Fibroblast of skin of back (primary cell): ENCODE results near the gene ELAC1.

ENCODE experiments used
- DNase-seq: peaks from one replicate; pipeline ENCODE4 v3.0.0-alpha.2; 2013

The ELAC1 gene

GRCh38 chr18:51020536-51020935 lies 52.7 kb downstream of the ELAC1 start:
- no peak for DNase-seq

GRCh38 chr18:51021226-51021965 lies 53.6 kb downstream of the ELAC1 start:
- no peak for DNase-seq

- DNase-seq: no peak
These were observed 57.7 kb downstream of the ELAC1 start for GRCh38 chr18:51025512-51025911.

GRCh38 chr18:51028201-51028805 lies 60.5 kb downstream of the ELAC1 start:
- DNase-seq: peak; percentile 18

DNA sequence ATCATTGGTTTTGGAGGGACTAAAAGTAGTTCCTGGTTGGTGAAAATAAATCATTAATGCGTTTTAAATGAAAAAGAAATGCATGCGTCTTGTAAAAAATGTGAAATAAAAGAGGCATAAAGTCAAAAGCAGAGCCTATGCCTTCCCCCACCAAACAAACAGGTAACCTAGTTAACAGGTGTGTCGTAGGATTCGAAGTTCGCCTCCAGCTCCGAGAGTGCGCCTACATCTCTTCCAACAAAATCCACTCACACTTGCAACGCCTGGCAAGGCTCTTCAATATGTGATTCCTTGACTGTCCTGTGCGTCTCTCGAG lies 61.5 kb downstream of the ELAC1 start:
- DNase-seq: no peak

- peak; percentile 95 for DNase-seq
These were observed 62.1 kb downstream of the ELAC1 start, which contains the start of gene SMAD4 for GRCh38 chr18:51029694-51030536. TSS of gene SMAD4 (plus strand) at chr18:51030213. CDS start at chr18:51047047, 16,834 bp downstream.

DNA sequence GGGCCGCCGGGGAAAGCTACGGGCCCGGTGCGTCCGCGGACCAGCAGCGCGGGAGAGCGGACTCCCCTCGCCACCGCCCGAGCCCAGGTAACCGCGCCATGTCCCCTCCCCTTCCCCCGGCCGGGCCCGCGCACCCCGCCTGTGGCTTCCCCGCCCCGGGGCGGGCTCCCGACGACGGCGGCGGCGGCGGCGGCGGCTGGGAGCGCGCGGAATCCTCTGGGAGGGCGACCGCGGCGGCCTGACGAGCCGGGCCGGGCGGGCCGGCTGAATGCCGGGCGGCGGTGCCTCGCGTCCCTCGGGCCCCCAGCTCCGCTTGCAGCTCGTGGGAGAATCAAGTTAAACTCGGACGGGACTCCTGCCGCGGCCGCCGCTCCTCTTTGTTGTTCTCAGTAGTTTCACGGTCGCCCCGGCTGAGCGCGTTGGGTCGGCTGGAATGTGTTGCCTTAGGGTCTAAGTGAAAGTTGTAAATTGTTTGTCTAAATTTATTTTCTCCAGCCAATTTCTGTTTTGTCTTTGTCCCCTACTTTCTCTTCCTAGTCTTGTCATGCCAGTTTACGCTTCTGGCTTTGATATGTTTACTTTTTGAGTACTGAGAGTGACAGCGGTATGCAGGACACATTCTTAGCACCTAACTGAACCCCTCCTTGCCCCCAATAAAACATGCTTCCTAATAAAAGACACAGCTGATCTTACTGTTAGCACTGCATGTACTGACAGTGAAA lies 62.9 kb downstream of the ELAC1 start:
- DNase-seq: peak; percentile 71

- DNase-seq: no peak
These were observed 64.4 kb downstream of the ELAC1 start for GRCh38 chr18:51032193-51032592.

DNA sequence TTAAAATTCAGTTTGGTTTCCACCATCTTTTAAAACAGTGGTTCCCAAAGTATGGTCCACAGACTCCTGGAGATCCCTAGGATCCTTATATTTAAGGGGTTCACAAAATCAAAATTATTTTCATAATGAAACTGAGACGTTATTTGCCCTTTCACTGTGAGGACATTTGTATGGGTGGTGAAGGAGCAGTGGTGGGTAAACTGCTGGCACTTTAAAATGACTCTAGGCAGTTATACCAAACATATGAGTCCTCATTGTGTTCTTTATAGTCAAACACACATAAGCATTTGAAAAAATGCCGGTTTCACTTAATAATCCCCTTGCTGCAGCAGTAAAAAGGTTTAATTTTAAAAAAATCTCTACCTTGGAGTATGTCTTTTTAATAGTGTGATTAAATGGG lies 69.4 kb downstream of the ELAC1 start:
- no peak for DNase-seq
